Kidney (tissue), 14 donors: Measurements from ENCODE around the gene RANBP1. TPM values are rescaled to one million over a fixed set of nuclear protein-coding genes. Genes with fewer than 3 reads are reported as not detected.

ENCODE experiments used
- DNase-seq, 5 donors: peaks; one replicate each; pipeline ENCODE4 v3.0.0-alpha.2; 2013 to 2020
- FAIRE-seq: peaks from 2 replicates; lab custom pipeline; 2012; peaks lifted over from hg19 to GRCh38; lab: Jason Lieb, UNC
- H3K27ac ChIP-seq, 2 donors: one replicate each; pipeline ENCODE4 v1.7.0; 2013; ENCODE audit warnings: low read depth in 2 of 2, low read length in 2 of 2, inconsistent platforms in 1 of 2
- H3K27me3 ChIP-seq: one replicate; pipeline ENCODE4 v1.7.1; 2013; ENCODE audit warnings: low read length, inconsistent platforms; ENCODE audit not compliant: control insufficient read depth, insufficient read depth
- H3K36me3 ChIP-seq, 3 donors: one replicate each; pipeline versions ENCODE4 v1.7.0 to v1.7.1; 2013; ENCODE audit warnings: low read length in 3 of 3, control low read depth in 1 of 3, inconsistent platforms in 1 of 3; ENCODE audit not compliant: insufficient read depth in 3 of 3, control insufficient read depth in 2 of 3
- H3K4me1 ChIP-seq, 3 donors: one replicate each; pipeline versions ENCODE4 v1.7.0 to v1.7.1; 2013; ENCODE audit warnings: low read length in 3 of 3, inconsistent platforms in 1 of 3, low read depth in 1 of 3; ENCODE audit not compliant: control insufficient read depth in 2 of 3, insufficient read depth in 2 of 3
- H3K4me3 ChIP-seq, 3 donors: one replicate each; pipeline versions ENCODE4 v1.7.0 to v1.8.1; 2013; ENCODE audit warnings: low read length in 3 of 3, control low read depth in 1 of 3, inconsistent platforms in 1 of 3
- H3K9ac ChIP-seq, 3 donors: one replicate each; pipeline versions ENCODE4 v1.7.0 to v1.7.1; 2013; ENCODE audit warnings: low read length in 3 of 3, control low read depth in 1 of 3, inconsistent platforms in 1 of 3
- H3K9me3 ChIP-seq, 3 donors: one replicate each; pipeline versions ENCODE4 v1.7.0 to v1.7.1; 2013; ENCODE audit warnings: low read length in 3 of 3, control low read depth in 1 of 3, inconsistent platforms in 1 of 3; ENCODE audit not compliant: control insufficient read depth in 2 of 3, insufficient read depth in 1 of 3
- CTCF ChIP-seq: IDR thresholded peaks from 3 replicates; pipeline ENCODE4 v1.5.1; 2012; ENCODE audit warnings: mild to moderate bottlenecking, moderate library complexity, borderline replicate concordance; ENCODE audit not compliant: insufficient read depth; ENCODE audit errors: extremely low read depth
- intact Hi-C: fragments of 100-400 bp; cut with DNase I; formaldehyde crosslinking; loops from one replicate; pipeline ENCODE4 v1.11.1; 2022
- polyA plus RNA-seq: library from polyadenylated mRNA; stranded (reverse); fragments of 350-450 nt; fragmentation: Illumina TruSeq; extraction: RNeasy Lipid Tissue Mini Kit (QIAGEN cat#74804); gene quantifications from one replicate; pipeline ENCODE4 v1.2.3, GENCODE V29; 2014; ENCODE audit warnings: low read depth, low replicate concordance; ENCODE audit not compliant: insufficient read depth
- total RNA-seq: library from RNA; stranded (reverse); fragmentation: NEBNext Ultra II Directional; extraction: Animal tissue kit (Norgen Biotek cat#: 25700); gene quantifications from one replicate; pipeline ENCODE4 v1.2.1, GENCODE V29; 2021
- donor health status: control.
- donor health status: control.
- donor health status: control.
- donor health status: control.
- donor health status: control.
- donor health status: DM: yes; HTN: yes; CAD: no.
- donor health status: Normal renal cell carcinoma (clear cell type).

Gene RANBP1
- total and polyA plus RNA-seq, 2 donors from 2014 or later = 67.2 to 80.5 TPM

DNA sequence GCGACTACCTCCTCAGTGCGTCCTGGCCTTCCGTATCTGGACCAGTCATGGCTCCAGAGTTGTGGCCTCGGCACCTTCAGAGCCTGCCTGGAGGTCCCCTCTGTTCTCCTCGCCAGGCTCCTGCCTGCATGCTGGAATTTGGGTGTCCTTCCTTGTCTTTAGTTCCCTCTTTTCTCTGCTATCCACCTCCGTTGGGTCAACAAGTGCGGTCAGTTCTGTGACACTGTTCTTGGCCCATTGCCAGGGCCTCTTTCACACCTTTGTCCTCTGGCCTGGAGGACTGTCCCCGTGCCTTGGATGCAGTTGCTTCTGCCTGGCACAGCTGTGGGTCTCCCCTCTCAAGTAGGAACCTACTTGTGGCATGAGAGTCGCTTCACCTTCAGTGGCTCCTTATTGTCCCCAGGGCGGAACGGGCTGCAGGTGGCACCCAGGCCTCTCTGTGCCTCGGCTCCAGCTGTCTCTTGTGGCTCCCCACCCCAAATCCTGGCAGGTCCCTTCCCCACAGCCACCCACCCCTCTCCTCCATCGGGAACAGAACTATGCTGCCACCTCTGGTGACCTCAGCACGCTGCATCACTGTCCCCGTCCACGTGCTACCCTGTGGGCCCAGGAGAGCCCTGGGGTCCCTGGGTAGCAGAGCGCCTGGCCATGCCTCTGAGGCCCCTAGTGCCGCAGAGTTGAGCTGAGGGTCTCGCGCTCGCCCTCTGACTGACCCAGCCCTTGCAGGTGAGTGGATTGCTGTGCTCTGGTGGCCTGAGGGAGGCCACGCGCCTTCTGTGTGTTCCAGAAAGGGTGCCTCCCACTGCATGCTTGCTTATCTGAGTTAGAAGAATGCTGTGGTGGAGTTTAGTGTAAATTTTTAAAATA is 31.1 kb upstream of the RANBP1 start:
- no peak overlapping the region for H3K27ac ChIP-seq
- TF ChIP-seq CTCF = peak; percentile 24
- H3K9ac ChIP-seq = no peak overlapping the region
- DNase-seq (peak in 4 of 5 donors; percentile 34 to 41 (median 38)), FAIRE-seq (no peak)
- no peaks in the 10 kb centered on the region for H3K27me3 ChIP-seq
- H3K36me3 ChIP-seq = peaks cover 13 to 32% (median 31%) of the 10 kb centered on the region in 3 donors
- no peaks in the 10 kb centered on the region for H3K9me3 ChIP-seq
- H3K4me1 ChIP-seq = peaks cover 0 to 30% (median 22%) of the 10 kb centered on the region in 3 donors
- no peak overlapping the region for H3K4me3 ChIP-seq
- intact Hi-C loops = no loop called here

GRCh38 chr22:20085651-20086050 is 30.3 kb upstream of the RANBP1 start:
- H3K9ac ChIP-seq = no peak overlapping the region
- no peak for TF ChIP-seq CTCF
- DNase-seq = no peak
- no peak for FAIRE-seq
- H3K9me3 ChIP-seq = no peaks in the 10 kb centered on the region
- no peak overlapping the region for H3K4me3 ChIP-seq
- intact Hi-C loops = no loop called here
- no peaks in the 10 kb centered on the region for H3K27me3 ChIP-seq
- peaks cover 17 to 41% (median 37%) of the 10 kb centered on the region in 3 donors for H3K36me3 ChIP-seq
- peaks cover 0 to 30% (median 22%) of the 10 kb centered on the region in 3 donors for H3K4me1 ChIP-seq
- H3K27ac ChIP-seq = no peak overlapping the region

DNA sequence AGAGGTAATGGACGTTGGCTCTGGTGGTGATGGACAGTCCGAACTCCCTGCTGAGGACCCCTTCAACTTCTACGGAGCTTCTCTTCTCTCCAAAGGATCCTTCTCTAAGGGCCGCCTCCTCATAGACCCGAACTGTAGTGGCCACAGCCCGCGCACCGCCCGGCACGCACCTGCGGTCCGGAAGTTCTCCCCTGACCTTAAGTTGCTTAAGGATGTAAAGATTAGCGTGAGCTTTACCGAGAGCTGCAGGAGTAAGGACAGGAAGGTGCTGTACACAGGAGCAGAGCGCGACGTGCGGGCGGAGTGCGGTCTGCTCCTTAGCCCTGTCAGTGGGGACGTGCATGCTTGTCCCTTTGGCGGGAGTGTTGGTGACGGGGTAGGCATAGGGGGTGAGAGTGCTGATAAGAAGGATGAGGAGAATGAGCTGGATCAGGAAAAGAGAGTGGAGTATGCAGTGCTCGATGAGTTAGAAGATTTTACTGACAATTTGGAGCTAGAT is 29.8 kb upstream of the RANBP1 start:
- no peaks in the 10 kb centered on the region for H3K27me3 ChIP-seq
- no peaks in the 10 kb centered on the region for H3K9me3 ChIP-seq
- intact Hi-C loops = no loop called here
- no peak overlapping the region for H3K4me3 ChIP-seq
- H3K9ac ChIP-seq = no peak overlapping the region
- FAIRE-seq (no peak), DNase-seq (peak in 1 of 5 donors; percentile 46)
- peaks cover 17 to 46% (median 40%) of the 10 kb centered on the region in 3 donors for H3K36me3 ChIP-seq
- no peak overlapping the region for H3K27ac ChIP-seq
- peaks cover 0 to 25% (median 22%) of the 10 kb centered on the region in 3 donors for H3K4me1 ChIP-seq
- no peak for TF ChIP-seq CTCF
